Fibroblast of lung (primary cell): Measurements from ENCODE around the gene SHPK. TPM values are rescaled to one million over a fixed set of nuclear protein-coding genes. Genes with fewer than 3 reads are reported as not detected.
A peak's percentile ranks its signal among the peaks of the same experiment; 100 is the strongest.

Experiments
- DNase-seq, 2 donors: peaks; one replicate each; pipeline versions ENCODE4 v3.0.0 to v3.0.0-alpha.2; 2010; ENCODE audit warnings: low read depth in 2 of 2
- H2AFZ ChIP-seq: 2 replicates; pipeline ENCODE4 v1.5.1; 2012; ENCODE audit warnings: low read length, control low read depth, inconsistent platforms
- H3K27ac ChIP-seq: 2 replicates; pipeline ENCODE4 v1.5.1; 2011; ENCODE audit warnings: low read length, control low read depth; ENCODE audit not compliant: insufficient read depth
- H3K27me3 ChIP-seq: 2 replicates; pipeline ENCODE4 v1.5.1; 2011; ENCODE audit warnings: mild to moderate bottlenecking, low read length; ENCODE audit not compliant: control insufficient read depth, insufficient read depth
- H3K36me3 ChIP-seq: 2 replicates; pipeline ENCODE4 v1.5.1; 2011; ENCODE audit warnings: low read length; ENCODE audit not compliant: control insufficient read depth, insufficient read depth
- H3K4me1 ChIP-seq: 2 replicates; pipeline ENCODE4 v1.5.1; 2011; ENCODE audit warnings: low read length; ENCODE audit not compliant: control insufficient read depth, insufficient read depth; ENCODE audit errors: extremely low read depth
- H3K4me2 ChIP-seq: 2 replicates; pipeline ENCODE4 v1.5.1; 2011; ENCODE audit warnings: low read length, control low read depth; ENCODE audit not compliant: insufficient read depth; ENCODE audit errors: extremely low read depth
- H3K4me3 ChIP-seq, 4 experiments: fragments of 200-600 bp in 1 of 4; sonication (generic) in 1 of 4; replicated peaks in 1 of 4; 2 replicates each; pipeline ENCODE4 v1.5.1; 2011 to 2016; ENCODE audit warnings: low read length in 4 of 4, low read depth in 3 of 4, mild to moderate bottlenecking in 3 of 4, control low read depth in 2 of 4, inconsistent platforms in 1 of 4, mixed read lengths in 1 of 4; ENCODE audit not compliant: insufficient read depth in 1 of 4; ENCODE audit errors: control extremely low read depth in 1 of 4
- H3K79me2 ChIP-seq: 2 replicates; pipeline ENCODE4 v1.5.1; 2012; ENCODE audit warnings: mild to moderate bottlenecking, low read length, inconsistent platforms; ENCODE audit not compliant: control insufficient read depth, insufficient read depth
- H3K9ac ChIP-seq: 2 replicates; pipeline ENCODE4 v1.5.1; 2011; ENCODE audit warnings: mild to moderate bottlenecking, low read length, control low read depth; ENCODE audit not compliant: insufficient read depth
- H3K9me3 ChIP-seq: 2 replicates; pipeline ENCODE4 v1.5.1; 2012; ENCODE audit warnings: low read depth, low read length; ENCODE audit not compliant: control insufficient read depth, insufficient read depth
- H4K20me1 ChIP-seq: 2 replicates; pipeline ENCODE4 v1.5.1; 2011; ENCODE audit warnings: low read length; ENCODE audit not compliant: control insufficient read depth, insufficient read depth; ENCODE audit errors: extremely low read depth
- CTCF ChIP-seq, 2 donors: IDR thresholded peaks in 1 of 2; conservative IDR thresholded peaks in 1 of 2; 1 replicate in 1 of 2; 2 replicates in 1 of 2; pipeline ENCODE4 v1.5.1; 2011 to 2012; ENCODE audit warnings: low read length in 2 of 2, control low read depth in 1 of 2, inconsistent platforms in 1 of 2, low read depth in 1 of 2, mild to moderate bottlenecking in 1 of 2
- EZH2 ChIP-seq: IDR thresholded peaks from 2 replicates; pipeline ENCODE4 v1.5.1; 2012; ENCODE audit warnings: low read length, control low read depth, mild to moderate bottlenecking; ENCODE audit errors: missing control alignments
- polyA plus RNA-seq, 2 donors: library from polyadenylated mRNA; depleted of rRNA in 1 of 2; stranded (reverse) in 1 of 2; unstranded in 1 of 2; fragments of >200 nt; gene quantifications; 2 replicates each; pipeline ENCODE4 v1.2.1, GENCODE V29; 2011 to 2012; ENCODE audit warnings: missing spikeins in 1 of 2
- total RNA-seq: library from RNA; depleted of rRNA; stranded (reverse); fragments of >200 nt; gene quantifications from 2 replicates; pipeline ENCODE4 v1.2.1, GENCODE V29; 2014

SHPK gene
- total and polyA plus RNA-seq, 2 donors (not counting 1 experiment from before 2014, with no cell fraction given), result 7.2 to 8.9 TPM

- H3K27ac ChIP-seq, result peak overlapping the region; percentile 93
- H3K27me3 ChIP-seq, result no peaks in the 10 kb centered on the region
- H3K9ac ChIP-seq, result peak overlapping the region; percentile 97
- peaks cover 46% of the 10 kb centered on the region for H3K79me2 ChIP-seq
- H2AFZ ChIP-seq, result peak overlapping the region; percentile 80
- H3K4me2 ChIP-seq, result peak overlapping the region; percentile 90
- no peaks in the 10 kb centered on the region for H3K9me3 ChIP-seq
- no peaks in the 10 kb centered on the region for H4K20me1 ChIP-seq
- peaks cover 7% of the 10 kb centered on the region for H3K36me3 ChIP-seq
- no peak for DNase-seq
- peak overlapping the region; percentile 58 to 98 (median 87) for H3K4me3 ChIP-seq
- peaks cover 11% of the 10 kb centered on the region for H3K4me1 ChIP-seq
- no peak for TF ChIP-seq EZH2
Measured at GRCh38 chr17:3669085-3669347, 33.0 kb upstream of the SHPK start.

GRCh38 chr17:3668279-3669084 lies 32.4 kb upstream of the SHPK start, which contains the start of the genes EMC6 and TAX1BP3:
Gene EMC6, plus strand, starts transcription at chr17:3668812. Its CDS starts 335 bp downstream, at chr17:3669147.
Gene TAX1BP3, minus strand, starts transcription at chr17:3668578. Its CDS starts 52 bp downstream, at chr17:3668526.
- TF ChIP-seq EZH2, result no peak
- peaks cover 46% of the 10 kb centered on the region for H3K79me2 ChIP-seq
- no peaks in the 10 kb centered on the region for H3K27me3 ChIP-seq

GRCh38 chr17:3667366-3668278 lies 31.6 kb upstream of the SHPK start:
- Histone ChIP-seq H3K4me3 (peak overlapping the region; percentile 58 to 98 (median 92)), H4K20me1 (no peaks in the 10 kb centered on the region), H3K36me3 (peaks cover 17% of the 10 kb centered on the region), H3K9me3 (no peaks in the 10 kb centered on the region), H3K4me1 (peaks cover 11% of the 10 kb centered on the region), H3K4me2 (peak overlapping the region; percentile 100), H3K27me3 (no peaks in the 10 kb centered on the region), H2AFZ (peak overlapping the region; percentile 29), H3K9ac (peak overlapping the region; percentile 97), H3K79me2 (peaks cover 46% of the 10 kb centered on the region), H3K27ac (peak overlapping the region; percentile 98)
- peak; percentile 92 to 93 for DNase-seq
- TF ChIP-seq EZH2 (no peak), CTCF (conservative IDR thresholded peaks at IDR 0.05 in 1 of 2, IDR thresholded peaks at IDR 0.05 in 1 of 2; ENCODE audit: low read depth in 1 of 2, low read length in 2 of 2) (no peak)

More at GRCh38 chr17:3668279-3669084, 32.4 kb upstream of the SHPK start, which contains the start of the genes EMC6 and TAX1BP3:
- Histone ChIP-seq H3K4me3 (peak within 1 kb of the TSS; percentile 58 to 98 (median 93)), H3K9me3 (no peaks in the 10 kb centered on the region), H4K20me1 (no peaks in the 10 kb centered on the region), H3K4me1 (peaks cover 11% of the 10 kb centered on the region), H3K9ac (peak within 1 kb of the TSS; percentile 97), H2AFZ (peak within 1 kb of the TSS; percentile 80), H3K27ac (peak within 1 kb of the TSS; percentile 98), H3K36me3 (peaks cover 12% of the 10 kb centered on the region), H3K4me2 (peak within 1 kb of the TSS; percentile 100)
- peak; percentile 94 to 97 for DNase-seq
